GM12878 (cell line): Measurements from ENCODE around the gene CCDC187. TPM values are rescaled to one million over a fixed set of nuclear protein-coding genes. Genes with fewer than 3 reads are reported as not detected.
A peak's percentile ranks its signal among the peaks of the same experiment; 100 is the strongest.

Source experiments
- ATAC-seq: fragments of 200-7000 bp; cut with Tn5 transposase; 3 replicates; pipeline ENCODE4 v1.9.1; 2020; ENCODE audit warnings: mild to moderate bottlenecking, moderate library complexity
- BruUV-seq: library from RNA; stranded (reverse); fragments of 400-500 nt; replicated peaks from 2 replicates; lab custom pipeline; 2021; lab: Mats Ljungman, UMichigan
- CTCF ChIA-PET: fragments of 300-600 bp; sonication (Branson Sonifier 250); formaldehyde crosslinking; extraction: SDS; loops from one replicate; lab custom pipeline; 2021; ENCODE audit warnings: inconsistent platforms; lab: Yijun Ruan, JAX
- POLR2A ChIA-PET: fragments of 350-600 bp; formaldehyde crosslinking; extraction: SDS; loops from one replicate; lab custom pipeline; 2021; ENCODE audit warnings: inconsistent platforms; lab: Charles Lee
- RAD21 ChIA-PET: fragments of 300-600 bp; sonication (Branson Sonifier 250); formaldehyde crosslinking; loops from one replicate; lab custom pipeline; 2023; ENCODE audit warnings: antibody characterized with exemption; ENCODE audit not compliant: unreplicated experiment; lab: Charles Lee
- SMC1A ChIA-PET: fragments of 300-600 bp; sonication (Branson Sonifier 250); formaldehyde crosslinking; loops from one replicate; lab custom pipeline; 2023; ENCODE audit not compliant: unreplicated experiment, uncharacterized antibody; lab: Charles Lee
- DNase-seq: peaks from one replicate; pipeline ENCODE4 v3.0.0-alpha.2; 2011; ENCODE audit warnings: low read depth, low spot score
- FAIRE-seq: peaks from 3 replicates; lab custom pipeline; 2011; peaks lifted over from hg19 to GRCh38; lab: Jason Lieb, UNC
- H2AFZ ChIP-seq: 2 replicates; pipeline ENCODE4 v1.6.0; 2011; ENCODE audit warnings: low read depth, low read length, control low read depth; ENCODE audit not compliant: control insufficient read depth
- H3K27ac ChIP-seq: 2 replicates; pipeline ENCODE4 v1.5.1; 2011; ENCODE audit warnings: control low read depth; ENCODE audit not compliant: control insufficient read depth, insufficient read depth
- H3K27me3 ChIP-seq, 2 experiments: replicated peaks in 1 of 2; 2 replicates each; pipeline versions ENCODE4 v1.6.0 to v1.6.1; 2011; ENCODE audit warnings: low read length in 1 of 2; ENCODE audit not compliant: control insufficient read depth in 2 of 2, insufficient read depth in 2 of 2
- H3K36me3 ChIP-seq, 2 experiments: 2 replicates each; pipeline ENCODE4 v1.5.1; 2011; ENCODE audit warnings: low read length in 1 of 2; ENCODE audit not compliant: control insufficient read depth in 2 of 2, insufficient read depth in 2 of 2
- H3K4me1 ChIP-seq: 2 replicates; pipeline ENCODE4 v1.6.1; 2011; ENCODE audit warnings: mild to moderate bottlenecking, low read length, moderate library complexity, mixed read lengths; ENCODE audit not compliant: control insufficient read depth, insufficient read depth
- H3K4me2 ChIP-seq: 2 replicates; pipeline ENCODE4 v1.6.0; 2011; ENCODE audit warnings: control low read depth; ENCODE audit not compliant: control insufficient read depth, insufficient read depth
- H3K4me3 ChIP-seq: fragments of 200-600 bp; sonication (generic); 2 replicates; pipeline ENCODE4 v1.5.1; 2016
- H3K79me2 ChIP-seq: 2 replicates; pipeline ENCODE4 v1.6.0; 2011; ENCODE audit warnings: low read length; ENCODE audit not compliant: control insufficient read depth, insufficient read depth
- H3K9ac ChIP-seq: 2 replicates; pipeline ENCODE4 v1.8.0; 2011; ENCODE audit warnings: low read length, control low read depth, mixed read lengths; ENCODE audit not compliant: control insufficient read depth, insufficient read depth
- H3K9me3 ChIP-seq: replicated peaks from 3 replicates; pipeline ENCODE4 v1.5.1; 2011; ENCODE audit warnings: mild to moderate bottlenecking, low read length; ENCODE audit not compliant: control insufficient read depth, insufficient read depth
- H4K20me1 ChIP-seq: 2 replicates; pipeline ENCODE4 v1.6.0; 2011; ENCODE audit not compliant: control insufficient read depth, insufficient read depth
- ETV6 ChIP-seq, 2 experiments: fragments of 450-650 bp in 1 of 2; IDR thresholded peaks in 1 of 2; conservative IDR thresholded peaks in 1 of 2; 2 replicates each; pipeline ENCODE4 v1.6.1; 2014; ENCODE audit warnings: antibody characterized with exemption in 1 of 2, borderline replicate concordance in 1 of 2, low read depth in 1 of 2, mild to moderate bottlenecking in 1 of 2, moderate library complexity in 1 of 2
- REST ChIP-seq: IDR thresholded peaks from 2 replicates; pipeline ENCODE4 v1.6.1; 2012; ENCODE audit warnings: mild to moderate bottlenecking, low read depth, low read length
- WGBS: methylation state at CpG from one replicate; pipeline ENCODE4 v1.1.6; 2016; ENCODE audit warnings: low lambda C conversion rate; ENCODE audit not compliant: insufficient replicate concordance, insufficient coverage; ENCODE audit errors: missing lambda C conversion rate; 5-methylcytosine and 5-hydroxymethylcytosine counted together
- in situ Hi-C: fragments of 300-500 bp; cut with MboI; formaldehyde crosslinking; loops from 9 replicates; pipeline ENCODE4 v1.14.3; 2018; ENCODE audit warnings: mixed read lengths
- intact Hi-C: fragments of 100-400 bp; cut with micrococcal nuclease; formaldehyde crosslinking; loops from one replicate; pipeline ENCODE4 v1.14.2; 2022; ENCODE audit not compliant: unreplicated experiment
- polyA plus RNA-seq, 11 experiments: library from polyadenylated mRNA; depleted of rRNA in 4 of 11; unstranded in 6 of 11; stranded (reverse) in 5 of 11; fragments of >200 nt; fragmentation: Nextera tagmentation in 4 of 11; fragmentation: Illumina TruSeq in 1 of 11; extraction: Ambion mirVana in 4 of 11; extraction: Trizol in 1 of 11; gene quantifications; 1 replicate in 1 of 11; 2 replicates in 10 of 11; pipeline versions ENCODE4 v1.2.1 to v1.2.3, GENCODE V29; 2011 to 2016; ENCODE audit warnings: inconsistent platforms in 2 of 11, missing spikeins in 2 of 11, low read depth in 1 of 11
- total RNA-seq, 4 experiments: library from RNA; depleted of rRNA in 3 of 4; stranded (reverse); fragments of >200 nt in 3 of 4; fragmentation: Illumina TruSeq in 1 of 4; extraction: Trizol in 1 of 4; gene quantifications; 2 replicates each; pipeline versions ENCODE4 v1.2.1 to v1.2.3, GENCODE V29; 2013 to 2021

CCDC187 gene
- total and polyA plus RNA-seq, 10 of the 15 experiments (the other 5 are each of a cell fraction or from before 2014, with no cell fraction given): 0.04 to 0.23 (median 0.04) TPM; not detected in 7

- H2AFZ ChIP-seq: no peak within 1 kb of the TSS
- no peak within 1 kb of the TSS for H3K4me3 ChIP-seq
- no peak for DNase-seq
- ChIA-PET CTCF (interaction anchor here (1.7 kb wide), 1 partner anchor 38 kb away, joined by 4 read pairs; no protein-coding TSS in a partner anchor), RAD21 (no interaction called here), POLR2A (no interaction called here)
- peaks cover 5 to 6% of the 10 kb centered on the region in 2 experiments; a peak in 3 of 4 replicates for H3K27me3 ChIP-seq
- ATAC-seq: peak; percentile 48
- FAIRE-seq: no peak
- no peaks in the 10 kb centered on the region for H3K4me1 ChIP-seq
- 42% methylated on average over 40 of the region's 70 CpGs for WGBS
- no peak within 1 kb of the TSS for H3K9ac ChIP-seq
- peaks cover 0 to 3% of the 10 kb centered on the region in 2 experiments; a peak in 3 of 4 replicates for H3K36me3 ChIP-seq
- H4K20me1 ChIP-seq: peaks cover 4% of the 10 kb centered on the region; the same call in 1 of the 2 replicates
- peak; percentile 79 for TF ChIP-seq REST
- no peak for TF ChIP-seq ETV6 (conservative IDR thresholded peaks at IDR 0.05 in 1 of 2, IDR thresholded peaks at IDR 0.05 in 1 of 2; ENCODE audit: borderline replicate concordance in 1 of 2, low read depth in 1 of 2)
- TF ChIP-seq, all 136 proteins: peak for 1
- SMC1A ChIA-PET: no interaction called here
- H3K27ac ChIP-seq: no peak within 1 kb of the TSS
- H3K79me2 ChIP-seq: no peaks in the 10 kb centered on the region
- intact Hi-C loops (no loop called here), in situ Hi-C loops (no loop called here)
- no peaks in the 10 kb centered on the region for H3K9me3 ChIP-seq
- BruUV-seq: no TSS peak
- no peak within 1 kb of the TSS for H3K4me2 ChIP-seq
These were observed 98.8 kb downstream of the CCDC187 start, which contains the start of gene LHX3 for GRCh38 chr9:136204838-136205706. Gene LHX3 (minus strand): TSS chr9:136205128. CDS start chr9:136205012, 116 bp downstream.
